PFSK-1 (cell line): ENCODE data around the gene DNAH8.

Source experiments
- FOXP2 ChIP-seq: optimal IDR thresholded peaks from 2 replicates; pipeline ENCODE3; 2011; ENCODE audit warnings: borderline replicate concordance, control low read depth, inconsistent platforms; ENCODE audit not compliant: insufficient read depth; ENCODE audit errors: extremely low read length, extremely low read depth
- POLR2AphosphoS5 ChIP-seq: IDR thresholded peaks from 2 replicates; pipeline ENCODE4 v1.6.1; 2012; ENCODE audit warnings: low read depth, mild to moderate bottlenecking, control low read depth, low read length, moderate library complexity
- SIN3A ChIP-seq: IDR thresholded peaks from 2 replicates; pipeline ENCODE4 v1.6.1; 2012; ENCODE audit warnings: mild to moderate bottlenecking, low read length, moderate library complexity, borderline replicate concordance; ENCODE audit not compliant: insufficient read depth
- TF ChIP-seq, protein P1 (sequence below), 2 experiments: IDR thresholded peaks; 2 replicates each; pipeline versions ENCODE4 v1.6.1 to v1.8.0; 2011 to 2012; ENCODE audit warnings: low read depth in 2 of 2, low read length in 2 of 2, control low read depth in 1 of 2, inconsistent platforms in 1 of 2, mild to moderate bottlenecking in 1 of 2, moderate library complexity in 1 of 2; ENCODE audit not compliant: insufficient read depth in 1 of 2

DNA sequence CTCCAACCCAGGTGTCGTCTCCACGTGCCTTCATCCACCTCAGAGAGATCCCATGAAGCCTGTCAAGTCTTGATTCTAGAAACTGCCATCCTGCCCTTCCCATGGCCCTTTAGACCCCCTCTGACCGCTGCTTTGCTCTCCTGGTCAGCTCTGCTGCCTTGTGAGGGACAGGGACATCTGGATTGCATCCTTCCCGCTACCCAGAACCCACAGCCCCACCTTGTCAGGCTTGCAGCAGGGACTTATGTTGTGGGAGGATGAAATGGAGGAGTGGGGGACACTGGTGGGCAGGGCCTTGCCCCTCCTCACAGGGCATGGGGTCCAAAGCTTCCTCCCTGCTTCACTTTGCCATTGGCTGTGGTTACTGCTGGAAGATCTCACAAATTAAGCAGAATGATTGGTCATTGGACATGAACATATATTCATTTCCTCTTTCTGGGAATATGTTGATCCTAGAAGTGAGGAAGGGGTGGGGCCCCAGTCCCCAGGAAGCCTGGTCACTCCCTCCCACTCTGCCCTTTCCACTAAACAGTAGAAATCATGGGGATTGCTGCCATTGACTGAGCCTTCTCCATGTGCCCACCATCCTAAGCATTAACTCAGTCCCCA is 338.0 kb downstream of the DNAH8 start:
- no peak for TF ChIP-seq SIN3A
- TF ChIP-seq, protein P1, sequence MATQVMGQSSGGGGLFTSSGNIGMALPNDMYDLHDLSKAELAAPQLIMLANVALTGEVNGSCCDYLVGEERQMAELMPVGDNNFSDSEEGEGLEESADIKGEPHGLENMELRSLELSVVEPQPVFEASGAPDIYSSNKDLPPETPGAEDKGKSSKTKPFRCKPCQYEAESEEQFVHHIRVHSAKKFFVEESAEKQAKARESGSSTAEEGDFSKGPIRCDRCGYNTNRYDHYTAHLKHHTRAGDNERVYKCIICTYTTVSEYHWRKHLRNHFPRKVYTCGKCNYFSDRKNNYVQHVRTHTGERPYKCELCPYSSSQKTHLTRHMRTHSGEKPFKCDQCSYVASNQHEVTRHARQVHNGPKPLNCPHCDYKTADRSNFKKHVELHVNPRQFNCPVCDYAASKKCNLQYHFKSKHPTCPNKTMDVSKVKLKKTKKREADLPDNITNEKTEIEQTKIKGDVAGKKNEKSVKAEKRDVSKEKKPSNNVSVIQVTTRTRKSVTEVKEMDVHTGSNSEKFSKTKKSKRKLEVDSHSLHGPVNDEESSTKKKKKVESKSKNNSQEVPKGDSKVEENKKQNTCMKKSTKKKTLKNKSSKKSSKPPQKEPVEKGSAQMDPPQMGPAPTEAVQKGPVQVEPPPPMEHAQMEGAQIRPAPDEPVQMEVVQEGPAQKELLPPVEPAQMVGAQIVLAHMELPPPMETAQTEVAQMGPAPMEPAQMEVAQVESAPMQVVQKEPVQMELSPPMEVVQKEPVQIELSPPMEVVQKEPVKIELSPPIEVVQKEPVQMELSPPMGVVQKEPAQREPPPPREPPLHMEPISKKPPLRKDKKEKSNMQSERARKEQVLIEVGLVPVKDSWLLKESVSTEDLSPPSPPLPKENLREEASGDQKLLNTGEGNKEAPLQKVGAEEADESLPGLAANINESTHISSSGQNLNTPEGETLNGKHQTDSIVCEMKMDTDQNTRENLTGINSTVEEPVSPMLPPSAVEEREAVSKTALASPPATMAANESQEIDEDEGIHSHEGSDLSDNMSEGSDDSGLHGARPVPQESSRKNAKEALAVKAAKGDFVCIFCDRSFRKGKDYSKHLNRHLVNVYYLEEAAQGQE (IDR thresholded peaks at IDR 0.05; ENCODE audit: insufficient read depth in 1 of 2, low read depth in 2 of 2, low read length in 2 of 2), result no peak
- no peak for TF ChIP-seq FOXP2
- TF ChIP-seq POLR2AphosphoS5, result no peak
